Measurements from ENCODE around the gene DGLUCY.
"Not testable (repeated sequence)": the region's sequence is repeated elsewhere in the genome, so short reads cannot be mapped to it uniquely, and the experiment has no call there.

DGLUCY gene

GRCh38 chr14:91113829-91114078 lies at the start of gene DGLUCY:
DGLUCY (plus strand) TSS chr14:91114073; CDS start chr14:91160295, 46,222 bp downstream.
- H3K27me3 ChIP-seq (ENCODE audit: control insufficient read depth in 1 of 2, insufficient read depth in 2 of 2, low read length in 2 of 2): no peaks in the 10 kb centered on the region
- H3K27ac ChIP-seq (ENCODE audit: low read depth, low read length): peak within 1 kb of the TSS; percentile 96
- peaks cover 62% of the 10 kb centered on the region for H3K4me1 ChIP-seq (ENCODE audit: insufficient read depth, low read length)
- peaks cover 14% of the 10 kb centered on the region for H3K36me3 ChIP-seq (ENCODE audit: insufficient read depth, low read length)
- peak within 1 kb of the TSS; percentile 88 for H3K9ac ChIP-seq (ENCODE audit: low read length)
- no peaks in the 10 kb centered on the region for H3K9me3 ChIP-seq (ENCODE audit: low read length)
- H3K4me3 ChIP-seq (ENCODE audit: low read depth in 1 of 2, low read length in 2 of 2): peak within 1 kb of the TSS; percentile 62 to 86

GRCh38 chr14:91065266-91065665 lies 48.6 kb upstream of the DGLUCY start:
- no peak overlapping the region for H3K4me3 ChIP-seq (ENCODE audit: low read depth in 1 of 2, low read length in 2 of 2)
- no peak overlapping the region for H3K27ac ChIP-seq (ENCODE audit: low read depth, low read length)
- no peak overlapping the region for H3K9ac ChIP-seq (ENCODE audit: low read length)

GRCh38 chr14:91067186-91067585 lies 46.7 kb upstream of the DGLUCY start:
- no peak overlapping the region for H3K4me3 ChIP-seq (ENCODE audit: low read depth in 1 of 2, low read length in 2 of 2)
- H3K9ac ChIP-seq (ENCODE audit: low read length): no peak overlapping the region
- H3K27ac ChIP-seq (ENCODE audit: low read depth, low read length): no peak overlapping the region
- H3K9me3 ChIP-seq (ENCODE audit: low read length): no peaks in the 10 kb centered on the region
- no peaks in the 10 kb centered on the region for H3K27me3 ChIP-seq (ENCODE audit: control insufficient read depth in 1 of 2, insufficient read depth in 2 of 2, low read length in 2 of 2)
- H3K36me3 ChIP-seq (ENCODE audit: insufficient read depth, low read length): no peaks in the 10 kb centered on the region
- H3K4me1 ChIP-seq (ENCODE audit: insufficient read depth, low read length): peaks cover 30% of the 10 kb centered on the region

More at GRCh38 chr14:91065266-91065665, 48.6 kb upstream of the DGLUCY start:
- Histone ChIP-seq H3K27me3 (ENCODE audit: control insufficient read depth in 1 of 2, insufficient read depth in 2 of 2, low read length in 2 of 2) (no peaks in the 10 kb centered on the region), H3K9me3 (ENCODE audit: low read length) (no peaks in the 10 kb centered on the region), H3K4me1 (ENCODE audit: insufficient read depth, low read length) (peaks cover 40% of the 10 kb centered on the region), H3K36me3 (ENCODE audit: insufficient read depth, low read length) (no peaks in the 10 kb centered on the region)

- no peak overlapping the region for H3K27ac ChIP-seq (ENCODE audit: low read depth, low read length)
- H3K4me3 ChIP-seq (ENCODE audit: low read depth in 1 of 2, low read length in 2 of 2): no peak overlapping the region
- no peaks in the 10 kb centered on the region for H3K27me3 ChIP-seq (ENCODE audit: control insufficient read depth in 1 of 2, insufficient read depth in 2 of 2, low read length in 2 of 2)
- H3K9me3 ChIP-seq (ENCODE audit: low read length): no peaks in the 10 kb centered on the region
- H3K36me3 ChIP-seq (ENCODE audit: insufficient read depth, low read length): no peaks in the 10 kb centered on the region
- H3K9ac ChIP-seq (ENCODE audit: low read length): no peak overlapping the region
- peaks cover 20% of the 10 kb centered on the region for H3K4me1 ChIP-seq (ENCODE audit: insufficient read depth, low read length)
Observed at GRCh38 chr14:91068642-91069041, 45.2 kb upstream of the DGLUCY start.

GRCh38 chr14:91070572-91070971 lies 43.3 kb upstream of the DGLUCY start:
- H3K27me3 ChIP-seq (ENCODE audit: control insufficient read depth in 1 of 2, insufficient read depth in 2 of 2, low read length in 2 of 2): no peaks in the 10 kb centered on the region
- no peaks in the 10 kb centered on the region for H3K9me3 ChIP-seq (ENCODE audit: low read length)
- no peak overlapping the region for H3K4me3 ChIP-seq (ENCODE audit: low read depth in 1 of 2, low read length in 2 of 2)
- H3K4me1 ChIP-seq (ENCODE audit: insufficient read depth, low read length): peaks cover 2% of the 10 kb centered on the region
- no peak overlapping the region for H3K27ac ChIP-seq (ENCODE audit: low read depth, low read length)
- no peak overlapping the region for H3K9ac ChIP-seq (ENCODE audit: low read length)
- H3K36me3 ChIP-seq (ENCODE audit: insufficient read depth, low read length): no peaks in the 10 kb centered on the region

- H3K9me3 ChIP-seq (ENCODE audit: low read length): no peaks in the 10 kb centered on the region
- no peak overlapping the region for H3K27ac ChIP-seq (ENCODE audit: low read depth, low read length)
- H3K4me1 ChIP-seq (ENCODE audit: insufficient read depth, low read length): no peaks in the 10 kb centered on the region
- H3K36me3 ChIP-seq (ENCODE audit: insufficient read depth, low read length): no peaks in the 10 kb centered on the region
- H3K27me3 ChIP-seq (ENCODE audit: control insufficient read depth in 1 of 2, insufficient read depth in 2 of 2, low read length in 2 of 2): no peaks in the 10 kb centered on the region
- H3K4me3 ChIP-seq (ENCODE audit: low read depth in 1 of 2, low read length in 2 of 2): no peak overlapping the region
- H3K9ac ChIP-seq (ENCODE audit: low read length): no peak overlapping the region
Observed at GRCh38 chr14:91075553-91075952, 38.3 kb upstream of the DGLUCY start.

- no peaks in the 10 kb centered on the region for H3K4me1 ChIP-seq (ENCODE audit: insufficient read depth, low read length)
- H3K9ac ChIP-seq (ENCODE audit: low read length): no peak overlapping the region
- no peak overlapping the region for H3K27ac ChIP-seq (ENCODE audit: low read depth, low read length)
- H3K27me3 ChIP-seq (ENCODE audit: control insufficient read depth in 1 of 2, insufficient read depth in 2 of 2, low read length in 2 of 2): no peaks in the 10 kb centered on the region
- no peaks in the 10 kb centered on the region for H3K36me3 ChIP-seq (ENCODE audit: insufficient read depth, low read length)
- no peaks in the 10 kb centered on the region for H3K9me3 ChIP-seq (ENCODE audit: low read length)
- no peak overlapping the region for H3K4me3 ChIP-seq (ENCODE audit: low read depth in 1 of 2, low read length in 2 of 2)
Observed at GRCh38 chr14:91078095-91078737, 35.7 kb upstream of the DGLUCY start.

GRCh38 chr14:91080071-91080470 lies 33.8 kb upstream of the DGLUCY start:
- Histone ChIP-seq H3K27me3 (ENCODE audit: control insufficient read depth in 1 of 2, insufficient read depth in 2 of 2, low read length in 2 of 2) (no peaks in the 10 kb centered on the region), H3K4me1 (ENCODE audit: insufficient read depth, low read length) (no peaks in the 10 kb centered on the region), H3K36me3 (ENCODE audit: insufficient read depth, low read length) (no peaks in the 10 kb centered on the region), H3K27ac (ENCODE audit: low read depth, low read length) (no peak overlapping the region), H3K9ac (ENCODE audit: low read length) (no peak overlapping the region), H3K4me3 (ENCODE audit: low read depth in 1 of 2, low read length in 2 of 2) (no peak overlapping the region), H3K9me3 (ENCODE audit: low read length) (no peaks in the 10 kb centered on the region)

- no peak overlapping the region for H3K27ac ChIP-seq (ENCODE audit: low read depth, low read length)
- H3K4me3 ChIP-seq (ENCODE audit: low read depth in 1 of 2, low read length in 2 of 2): no peak overlapping the region
- H3K9ac ChIP-seq (ENCODE audit: low read length): no peak overlapping the region
- no peaks in the 10 kb centered on the region for H3K36me3 ChIP-seq (ENCODE audit: insufficient read depth, low read length)
- H3K27me3 ChIP-seq (ENCODE audit: control insufficient read depth in 1 of 2, insufficient read depth in 2 of 2, low read length in 2 of 2): no peaks in the 10 kb centered on the region
- no peaks in the 10 kb centered on the region for H3K9me3 ChIP-seq (ENCODE audit: low read length)
- H3K4me1 ChIP-seq (ENCODE audit: insufficient read depth, low read length): no peaks in the 10 kb centered on the region
Observed at GRCh38 chr14:91082282-91082681, 31.6 kb upstream of the DGLUCY start.

- Histone ChIP-seq H3K27ac (ENCODE audit: low read depth, low read length) (no peak overlapping the region), H3K4me3 (ENCODE audit: low read depth in 1 of 2, low read length in 2 of 2) (no peak overlapping the region), H3K9ac (ENCODE audit: low read length) (no peak overlapping the region), H3K4me1 (ENCODE audit: insufficient read depth, low read length) (peaks cover 21% of the 10 kb centered on the region), H3K36me3 (ENCODE audit: insufficient read depth, low read length) (no peaks in the 10 kb centered on the region), H3K27me3 (ENCODE audit: control insufficient read depth in 1 of 2, insufficient read depth in 2 of 2, low read length in 2 of 2) (no peaks in the 10 kb centered on the region), H3K9me3 (ENCODE audit: low read length) (no peaks in the 10 kb centered on the region)
Observed at GRCh38 chr14:91084516-91084915, 29.4 kb upstream of the DGLUCY start.

GRCh38 chr14:91087470-91087869 lies 26.4 kb upstream of the DGLUCY start:
- Histone ChIP-seq H3K4me3 (ENCODE audit: low read depth in 1 of 2, low read length in 2 of 2) (peak overlapping the region in 1 of 2 donors; percentile 25), H3K4me1 (ENCODE audit: insufficient read depth, low read length) (peaks cover 21% of the 10 kb centered on the region)
- H3K36me3 ChIP-seq (ENCODE audit: insufficient read depth, low read length); H3K9me3 ChIP-seq (ENCODE audit: low read length); H3K9ac ChIP-seq (ENCODE audit: low read length); H3K27ac ChIP-seq (ENCODE audit: low read depth, low read length); H3K27me3 ChIP-seq (ENCODE audit: control insufficient read depth in 1 of 2, insufficient read depth in 2 of 2, low read length in 2 of 2): not testable (repeated sequence)

- no peak overlapping the region for H3K9ac ChIP-seq (ENCODE audit: low read length)
- no peak overlapping the region for H3K27ac ChIP-seq (ENCODE audit: low read depth, low read length)
Observed at GRCh38 chr14:91088585-91089235, 25.2 kb upstream of the DGLUCY start.

More at GRCh38 chr14:91088585-91089235, 25.2 kb upstream of the DGLUCY start:
- Histone ChIP-seq H3K4me3 (ENCODE audit: low read depth in 1 of 2, low read length in 2 of 2) (no peak overlapping the region), H3K9me3 (ENCODE audit: low read length) (no peaks in the 10 kb centered on the region), H3K27me3 (ENCODE audit: control insufficient read depth in 1 of 2, insufficient read depth in 2 of 2, low read length in 2 of 2) (no peaks in the 10 kb centered on the region), H3K36me3 (ENCODE audit: insufficient read depth, low read length) (no peaks in the 10 kb centered on the region), H3K4me1 (ENCODE audit: insufficient read depth, low read length) (peaks cover 21% of the 10 kb centered on the region)
